ENCODE data around the gene PARVA.
"Not testable (repeated sequence)": the region's sequence is repeated elsewhere in the genome, so short reads cannot be mapped to it uniquely, and the experiment has no call there.

PARVA gene

DNA sequence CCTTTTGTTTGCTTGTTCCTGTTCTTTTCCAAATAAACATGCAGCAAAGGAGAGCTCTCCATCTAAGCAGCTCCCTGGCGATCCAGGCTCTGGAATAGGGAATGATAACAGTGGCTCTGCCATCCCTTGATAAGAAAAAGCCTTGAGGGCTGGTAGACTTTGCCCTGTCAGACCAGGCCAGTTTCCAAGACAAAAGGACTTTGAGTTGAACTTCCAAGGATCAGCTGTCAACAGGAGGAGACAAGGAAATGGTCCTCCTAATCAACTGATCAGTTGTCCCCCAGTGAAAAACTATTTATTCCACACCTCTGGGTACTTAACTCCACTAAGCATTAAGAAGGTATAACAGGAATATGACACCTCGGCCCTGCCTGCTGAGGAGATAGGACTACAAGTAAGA, 127.8 kb downstream of the PARVA start:
- no peak for DNase-seq

DNA sequence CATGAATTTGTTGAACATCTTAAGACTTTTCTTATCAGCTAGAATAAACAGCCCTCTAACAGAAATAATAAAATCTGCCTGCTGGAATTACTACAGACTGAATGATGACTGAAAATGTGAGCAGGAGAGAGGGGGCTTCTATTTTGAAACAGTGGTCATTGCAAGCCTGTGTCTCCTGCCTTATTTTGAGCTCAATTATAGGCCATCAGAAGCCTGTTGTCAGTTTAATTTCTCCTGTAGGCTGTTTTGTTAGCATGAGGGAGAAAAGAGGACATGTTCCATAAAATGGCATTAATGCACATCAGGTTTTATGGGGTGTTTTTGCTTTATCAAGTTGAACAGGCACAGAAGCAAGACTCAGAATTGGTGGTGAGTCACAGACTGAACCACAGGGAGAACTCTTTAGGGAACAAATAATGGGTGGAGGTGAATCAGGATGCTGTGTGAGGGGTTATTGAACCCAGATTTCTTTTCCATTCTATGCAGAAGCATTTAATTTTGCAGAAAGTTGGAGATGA, 129.1 kb downstream of the PARVA start:
- peak; percentile 55 for DNase-seq

GRCh38 chr11:12507391-12507790, 130.0 kb downstream of the PARVA start:
- no peak for DNase-seq

- peak; percentile 89 for DNase-seq
These were observed 130.9 kb downstream of the PARVA start for GRCh38 chr11:12508151-12508751.

- no peak for DNase-seq
These were observed 132.0 kb downstream of the PARVA start for GRCh38 chr11:12509371-12509770.

GRCh38 chr11:12512132-12512531, 134.8 kb downstream of the PARVA start:
- no peak for DNase-seq

DNA sequence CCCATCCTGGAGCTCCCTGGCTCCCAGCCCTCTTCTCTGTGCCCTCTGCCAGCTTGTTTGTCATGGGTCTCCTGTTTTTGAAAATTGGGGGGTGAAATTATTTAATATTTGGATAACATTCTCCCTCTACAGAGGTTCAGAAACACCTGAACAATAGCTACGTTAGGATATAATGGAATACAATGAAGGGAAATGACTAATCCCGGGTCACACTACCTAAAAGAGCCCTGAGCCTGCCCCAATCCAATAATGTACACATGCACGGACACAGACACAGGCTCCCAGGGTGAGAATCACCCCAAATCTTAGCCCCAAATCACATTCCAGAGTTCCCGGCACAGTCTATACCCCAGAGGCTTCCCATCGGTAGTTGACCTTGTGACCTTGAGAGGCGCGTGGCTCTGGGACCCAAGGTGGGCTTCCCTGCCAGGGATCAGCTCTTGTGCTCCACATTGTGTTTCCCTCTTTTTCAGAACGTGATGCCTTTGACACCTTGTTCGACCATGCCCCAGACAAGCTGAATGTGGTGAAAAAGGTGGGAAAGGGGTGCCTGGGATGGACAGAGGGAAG, 135.5 kb downstream of the PARVA start:
- DNase-seq: no peak

DNA sequence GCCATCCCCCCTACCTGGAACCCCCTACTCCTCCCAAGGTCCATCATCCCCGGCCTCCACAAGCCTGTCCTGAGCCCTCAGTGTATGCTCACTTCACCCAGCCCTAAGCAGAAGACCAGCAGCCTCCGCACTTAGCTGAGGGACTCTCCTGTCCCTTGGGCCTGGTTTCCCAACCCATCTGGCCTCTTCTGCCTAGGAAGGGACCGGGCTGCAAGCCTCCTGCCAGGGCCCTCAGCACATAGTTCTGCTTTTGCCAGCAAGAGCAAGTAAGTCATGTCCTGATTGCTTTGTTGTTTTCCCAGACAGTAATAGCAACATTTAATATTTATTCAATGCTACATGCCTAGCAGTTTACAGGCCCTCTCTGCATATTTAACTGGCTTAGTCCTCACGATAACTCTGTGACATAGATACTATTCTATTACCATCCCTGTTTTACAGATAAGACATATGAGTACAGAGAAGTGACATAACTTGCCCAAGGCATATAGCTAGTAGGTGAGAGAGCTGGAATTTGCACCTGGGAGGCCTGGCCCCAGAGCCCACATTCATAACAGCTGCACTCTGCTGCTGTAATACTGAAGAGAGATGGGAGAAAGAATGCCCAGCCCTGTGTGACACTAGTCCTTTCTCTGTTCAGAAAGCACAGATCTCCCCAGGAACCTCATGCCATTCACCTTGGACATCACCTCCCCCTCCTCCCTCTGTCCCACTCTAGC, 139.2 kb downstream of the PARVA start:
- no peak for DNase-seq

GRCh38 chr11:12517306-12517705, 139.9 kb downstream of the PARVA start:
- DNase-seq: no peak

DNA sequence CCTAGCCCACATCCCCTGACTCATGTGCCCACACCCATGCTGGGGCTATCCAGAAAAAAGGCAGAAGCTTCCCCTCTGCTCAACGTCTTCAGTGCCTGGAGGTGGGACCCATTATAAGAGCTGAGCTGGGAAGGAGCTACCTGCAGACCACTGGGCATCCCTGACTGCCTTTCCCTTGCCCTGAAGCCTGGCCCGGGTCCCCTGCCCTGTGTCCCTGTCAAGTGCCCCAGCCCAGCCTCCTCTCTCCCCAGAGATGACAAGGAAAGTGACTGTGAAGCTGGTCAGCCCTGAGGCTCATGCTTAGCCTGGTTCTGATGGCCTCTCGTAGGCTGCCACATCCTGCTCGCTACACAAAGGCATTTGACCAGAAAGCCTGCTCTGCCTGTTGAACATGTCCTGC, 140.4 kb downstream of the PARVA start:
- no peak for DNase-seq

- no peak for DNase-seq
These were observed 141.4 kb downstream of the PARVA start for GRCh38 chr11:12518606-12519385.

DNA sequence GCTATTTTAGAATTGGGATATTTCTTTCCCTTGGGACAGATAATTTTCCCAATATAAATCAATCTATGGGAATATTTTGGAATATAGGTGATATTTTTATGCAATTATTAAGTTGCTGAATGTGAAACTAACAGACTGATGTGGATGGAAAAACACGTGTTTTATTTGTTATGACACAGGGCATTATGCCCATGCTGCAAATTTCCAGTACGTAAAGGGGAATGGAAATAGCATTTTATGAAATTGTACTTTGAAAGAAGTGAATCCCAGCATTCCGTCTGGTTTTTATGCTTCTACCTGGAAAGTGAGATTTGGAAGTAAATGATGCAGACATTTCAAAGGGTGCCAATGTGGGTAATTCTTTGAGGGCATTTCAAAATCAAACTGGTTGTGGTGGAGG, 142.7 kb downstream of the PARVA start:
- no peak for DNase-seq

DNA sequence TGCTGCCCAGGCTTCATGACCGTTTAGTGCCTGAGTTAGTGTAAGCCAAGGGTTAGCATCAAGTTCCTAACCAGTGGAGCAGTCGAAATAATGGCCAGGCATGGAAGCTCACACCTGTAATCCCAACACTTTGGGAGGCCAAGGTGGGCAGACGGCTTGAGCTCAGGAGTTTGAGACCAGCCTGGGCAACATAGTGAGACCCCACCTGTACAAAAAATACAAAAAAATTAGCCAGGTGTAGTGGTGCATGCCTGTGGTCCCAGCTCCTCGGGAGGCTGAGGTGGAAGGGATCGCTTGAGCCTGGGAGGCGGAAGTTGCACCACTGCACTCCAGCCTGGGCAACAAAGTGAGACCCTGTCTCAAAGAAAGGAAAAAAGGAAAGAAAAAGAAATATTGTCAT, 143.2 kb downstream of the PARVA start:
- not testable (repeated sequence) for DNase-seq

DNA sequence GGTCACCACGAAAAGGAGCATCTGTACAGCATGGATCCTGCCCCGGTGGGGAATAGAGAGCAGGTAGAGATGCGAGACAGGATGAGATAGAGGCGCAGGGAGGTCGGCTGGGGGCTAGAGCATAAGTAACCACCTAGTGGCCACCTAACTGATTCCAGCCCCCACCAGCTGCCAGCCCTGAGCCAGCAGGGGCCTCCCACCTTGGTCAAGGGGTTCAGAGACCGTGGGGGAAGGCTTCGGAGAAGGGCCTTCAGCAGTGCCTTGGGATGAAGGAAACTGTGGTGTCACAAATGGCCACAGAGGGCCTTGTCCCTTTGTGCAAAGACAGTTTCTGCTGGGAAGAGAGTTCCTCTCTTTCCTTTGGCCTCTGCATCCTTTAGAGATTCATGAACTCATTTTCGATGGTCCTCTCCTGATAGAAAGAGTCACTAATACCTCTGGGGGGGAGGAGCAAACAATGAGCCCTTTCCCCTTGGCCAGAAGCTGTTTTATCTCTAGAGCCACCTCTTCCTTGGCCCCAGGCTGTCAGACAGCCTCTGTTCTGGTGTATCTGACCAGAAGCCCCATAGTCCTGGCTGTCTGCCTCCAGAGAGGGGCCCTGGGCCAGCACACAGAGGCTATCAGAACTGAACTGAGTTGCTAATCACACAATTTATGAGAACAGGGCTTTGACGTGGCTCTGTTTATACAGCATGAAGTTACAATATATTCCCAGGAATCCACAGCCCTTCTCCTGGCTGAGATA, 146.0 kb downstream of the PARVA start:
- DNase-seq: no peak

GRCh38 chr11:12524865-12525264, 147.5 kb downstream of the PARVA start:
- no peak for DNase-seq

DNA sequence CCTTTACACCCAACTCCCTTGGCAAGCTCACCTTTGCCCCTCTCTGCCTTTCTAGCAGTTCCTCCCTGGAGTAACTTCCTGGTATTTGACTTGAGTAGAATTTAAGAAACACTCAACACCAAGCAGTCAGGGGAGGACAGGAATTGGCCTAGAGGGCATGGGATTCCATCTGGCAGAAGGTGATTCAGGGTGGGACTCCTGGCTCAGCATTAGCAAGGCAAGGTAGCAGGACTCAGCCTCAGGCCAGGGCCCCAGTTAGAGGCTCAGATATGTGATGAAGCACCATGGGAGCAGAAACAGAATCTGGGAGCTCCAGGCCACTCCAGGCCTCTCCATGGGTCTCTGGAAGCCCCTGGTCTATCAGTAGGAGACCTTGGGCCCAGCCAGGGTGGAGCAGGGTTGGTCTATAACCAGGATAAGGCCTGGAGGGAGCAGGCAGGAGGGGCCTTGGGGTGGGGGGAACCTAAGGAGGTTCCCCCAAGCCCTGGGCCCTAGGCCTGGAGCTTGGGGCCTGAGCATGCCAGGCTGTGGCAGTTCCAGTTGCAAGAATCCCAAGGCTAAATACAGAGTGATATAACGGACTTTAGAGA, 148.2 kb downstream of the PARVA start:
- DNase-seq: no peak

DNA sequence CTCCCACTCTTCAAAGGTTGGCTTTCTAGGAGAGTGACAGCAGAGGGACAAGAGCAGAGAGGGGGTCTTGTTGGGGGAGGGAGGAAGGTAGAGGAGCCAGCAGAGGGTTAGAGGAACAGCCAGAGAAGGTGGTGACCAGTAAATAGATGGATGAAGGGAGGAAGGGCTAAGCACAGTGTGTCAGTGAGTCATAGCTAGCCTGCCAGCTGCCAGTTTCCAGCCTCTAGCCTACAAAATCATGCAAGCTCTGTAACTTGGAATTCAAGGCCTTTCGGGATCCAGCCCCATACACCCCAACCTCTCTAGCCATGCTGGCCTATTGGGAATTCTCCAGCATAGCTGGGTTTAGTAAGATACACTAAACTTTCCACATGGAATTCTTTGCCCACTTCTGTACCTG, 149.4 kb downstream of the PARVA start:
- peak; percentile 68 for DNase-seq

DNA sequence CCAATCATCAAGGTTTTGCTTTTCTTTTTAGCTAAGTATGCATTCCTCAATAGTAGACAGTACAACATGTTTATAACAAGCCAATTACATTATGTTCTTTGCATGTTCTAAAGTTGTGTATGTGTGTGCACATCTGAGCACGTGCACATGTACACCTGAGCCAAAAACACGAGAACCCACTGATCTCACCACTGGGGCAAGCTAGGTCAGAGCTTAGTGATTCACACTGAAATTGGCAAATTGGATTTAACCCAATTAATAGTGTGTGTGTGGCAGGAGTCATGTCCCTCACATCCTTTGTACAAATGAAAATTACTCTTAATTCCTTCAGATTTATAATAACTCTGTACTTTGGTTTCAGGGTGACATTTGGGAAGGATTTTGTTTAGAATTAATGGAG, 151.1 kb downstream of the PARVA start:
- DNase-seq: no peak

- no peak for DNase-seq
These were observed 151.7 kb downstream of the PARVA start for GRCh38 chr11:12529041-12529440.

GRCh38 chr11:12529793-12530192, 152.4 kb downstream of the PARVA start:
- DNase-seq: no peak

DNA sequence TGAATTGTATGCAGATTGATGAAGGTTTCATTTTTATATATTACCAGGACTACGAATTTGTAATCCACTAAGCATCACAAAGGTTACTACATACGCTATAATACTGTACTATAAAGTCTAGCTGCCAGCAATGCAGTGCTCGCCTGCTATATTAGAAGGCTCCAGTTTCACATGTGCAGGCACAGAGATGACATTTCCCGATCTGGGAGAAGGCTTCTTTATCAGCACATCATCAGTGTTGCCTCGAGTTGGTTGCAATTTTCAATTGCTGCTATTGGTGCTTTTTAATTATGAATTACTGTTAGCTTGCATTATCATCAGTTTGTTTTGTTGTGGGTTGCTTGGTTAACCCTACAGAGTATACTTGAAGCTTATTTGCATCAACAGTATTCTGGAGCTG, 153.6 kb downstream of the PARVA start:
- DNase-seq: no peak

- DNase-seq: no peak
These were observed 154.3 kb downstream of the PARVA start for GRCh38 chr11:12531681-12532080.
